Stimulated activated CD8-positive, alpha-beta memory T cell treated with anti-CD3 and anti-CD28 coated beads, Interleukin-12 subunit alpha, Interleukin-12 subunit beta, amount 100 ng/mL, for 24 hours (primary cell): Measurements from ENCODE around the gene ANKS1B.
"Not testable (repeated sequence)": the region's sequence is repeated elsewhere in the genome, so short reads cannot be mapped to it uniquely, and the experiment has no call there.

ENCODE experiments used
- DNase-seq: peaks from one replicate; pipeline ENCODE4 v3.0.0-alpha.2; 2020; ENCODE audit errors: extremely low read depth

ANKS1B gene

DNA sequence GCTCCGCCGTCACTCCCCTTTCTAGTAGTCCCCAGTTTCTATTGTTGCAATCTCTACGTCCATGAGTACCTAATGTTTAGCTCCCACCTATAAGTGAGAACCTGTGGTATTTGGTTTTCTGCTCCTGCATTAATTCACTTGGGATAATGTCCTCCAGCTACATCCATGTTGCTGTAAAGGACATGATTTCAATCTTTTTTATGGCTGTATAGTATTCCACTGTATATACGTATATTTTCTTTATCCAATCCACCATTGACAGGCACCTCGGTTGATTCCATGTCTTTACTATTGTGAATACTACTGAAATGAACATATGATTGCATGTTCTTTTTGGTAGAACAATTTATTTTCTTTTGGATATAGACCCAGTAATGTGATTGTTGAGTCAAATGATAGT lies 114.7 kb downstream of the ANKS1B start:
- no peak for DNase-seq

- no peak for DNase-seq
Measured at GRCh38 chr12:99861731-99862130, 123.0 kb downstream of the ANKS1B start.

- no peak for DNase-seq
Measured at GRCh38 chr12:99859126-99859525, 125.6 kb downstream of the ANKS1B start.

- no peak for DNase-seq
Measured at GRCh38 chr12:99852666-99853065, 132.1 kb downstream of the ANKS1B start.

DNA sequence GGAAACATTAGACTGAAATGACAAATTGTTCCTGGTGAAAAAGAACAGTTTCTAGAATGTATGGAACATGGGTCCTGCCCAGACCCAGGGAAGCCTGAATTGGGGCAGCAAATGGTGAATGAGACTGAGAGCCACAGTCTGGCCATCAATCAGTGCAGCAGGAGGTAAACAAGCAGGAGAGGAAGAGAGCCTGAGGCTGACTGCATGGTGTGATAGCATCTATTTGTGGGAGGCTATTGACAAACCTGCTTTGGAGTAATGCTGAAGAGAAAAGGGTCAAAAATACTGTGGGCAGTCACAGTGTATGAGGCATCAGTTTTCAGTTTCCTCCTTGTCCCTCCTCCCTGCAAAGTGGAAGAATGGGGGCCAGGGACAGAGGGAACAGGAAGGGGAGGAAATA lies 136.8 kb downstream of the ANKS1B start:
- no peak for DNase-seq

- no peak for DNase-seq
Measured at GRCh38 chr12:99834710-99835109, 150.0 kb downstream of the ANKS1B start.

- DNase-seq: no peak
Measured at GRCh38 chr12:99833397-99833796, 151.3 kb downstream of the ANKS1B start.

DNA sequence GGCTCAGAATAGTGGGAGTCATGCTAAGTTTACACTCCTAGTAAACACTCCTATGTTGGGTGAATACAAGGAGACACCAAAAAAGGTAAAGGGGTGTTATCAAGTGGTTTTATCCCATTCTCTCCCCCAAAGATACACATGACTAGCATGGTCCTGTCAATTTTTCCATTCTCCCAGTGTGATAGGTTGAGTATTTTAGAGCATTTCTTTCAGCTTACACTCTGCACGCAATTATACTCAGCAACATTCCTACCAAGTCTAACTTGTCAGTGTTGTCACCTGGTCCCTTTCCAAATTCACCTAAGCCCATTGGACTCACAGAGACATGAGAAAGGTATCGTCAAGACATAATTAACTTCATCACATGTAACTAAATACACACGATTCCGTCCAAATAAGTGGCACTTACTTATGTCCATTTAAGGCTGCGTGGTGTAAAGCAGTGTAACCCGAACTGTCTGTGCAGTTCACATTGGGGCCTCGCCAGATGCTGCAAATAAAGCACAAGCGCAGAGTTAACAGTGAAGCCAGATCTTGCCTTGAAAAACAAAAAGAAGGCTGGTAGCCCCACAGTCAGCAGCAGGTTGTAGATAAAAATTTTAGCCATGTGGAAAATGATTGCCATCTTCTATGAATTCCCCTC lies 159.7 kb downstream of the ANKS1B start:
- no peak for DNase-seq

- no peak for DNase-seq
Measured at GRCh38 chr12:99822273-99822672, 162.5 kb downstream of the ANKS1B start.

DNA sequence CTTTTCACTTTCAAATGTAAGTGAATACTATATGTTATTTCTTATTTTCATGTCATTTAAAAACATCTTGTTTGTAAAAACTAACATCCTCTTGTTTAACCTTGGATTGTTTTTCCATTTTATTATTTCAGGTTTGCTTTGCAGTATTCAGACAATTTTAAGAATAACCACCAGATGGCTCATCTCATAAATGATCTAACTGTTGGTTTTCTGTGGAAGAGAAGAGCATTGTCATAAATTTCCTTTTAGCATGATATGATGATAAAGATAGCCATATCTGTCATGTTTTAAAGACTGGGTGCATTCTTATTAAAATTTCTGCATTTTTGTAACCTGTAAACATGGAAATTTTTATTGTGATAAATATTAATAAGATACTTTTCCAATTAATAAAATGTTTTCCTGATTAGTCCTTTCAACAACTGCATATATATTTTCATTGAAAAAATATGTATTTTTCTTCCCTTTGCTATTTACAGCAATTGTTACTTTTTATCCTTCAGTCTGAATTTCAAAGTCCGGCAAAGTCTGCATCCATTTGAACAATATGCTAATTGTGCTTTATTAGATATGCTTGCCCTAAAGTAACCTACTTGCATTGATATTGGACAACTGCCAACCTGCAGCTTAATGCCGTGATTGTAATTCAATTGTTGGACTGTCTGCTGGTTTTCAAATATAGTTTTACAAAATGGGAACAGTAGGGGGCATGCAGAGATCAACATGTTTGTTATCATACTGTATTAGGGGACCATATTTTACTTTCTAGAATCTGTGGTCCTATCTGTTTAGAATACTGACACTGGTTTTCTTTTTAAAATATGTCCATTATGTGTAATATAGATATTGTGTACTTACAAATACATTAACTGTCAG lies 173.8 kb downstream of the ANKS1B start:
- DNase-seq: no peak

GRCh38 chr12:99809909-99810308 lies 174.8 kb downstream of the ANKS1B start:
- no peak for DNase-seq

GRCh38 chr12:99806304-99806703 lies 178.4 kb downstream of the ANKS1B start:
- DNase-seq: no peak

DNA sequence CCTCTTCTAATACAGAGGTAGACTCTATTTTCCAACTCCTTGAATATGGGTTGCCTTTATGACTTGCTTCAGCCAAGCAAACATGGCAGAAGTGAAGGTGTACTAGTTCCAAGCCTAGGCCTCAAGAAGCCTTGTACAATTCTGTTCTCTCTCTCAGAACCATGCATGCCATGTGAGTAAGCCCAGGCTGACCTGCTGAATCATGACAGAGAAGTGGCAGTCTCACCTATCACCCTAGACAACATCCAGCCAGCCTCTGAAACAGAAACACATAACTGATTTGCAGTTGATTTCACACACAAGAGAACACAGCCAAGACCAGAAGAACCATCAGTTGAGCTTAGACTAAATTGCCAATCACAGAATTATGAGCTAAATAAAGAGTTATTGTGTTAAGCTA lies 180.0 kb downstream of the ANKS1B start:
- no peak for DNase-seq

DNA sequence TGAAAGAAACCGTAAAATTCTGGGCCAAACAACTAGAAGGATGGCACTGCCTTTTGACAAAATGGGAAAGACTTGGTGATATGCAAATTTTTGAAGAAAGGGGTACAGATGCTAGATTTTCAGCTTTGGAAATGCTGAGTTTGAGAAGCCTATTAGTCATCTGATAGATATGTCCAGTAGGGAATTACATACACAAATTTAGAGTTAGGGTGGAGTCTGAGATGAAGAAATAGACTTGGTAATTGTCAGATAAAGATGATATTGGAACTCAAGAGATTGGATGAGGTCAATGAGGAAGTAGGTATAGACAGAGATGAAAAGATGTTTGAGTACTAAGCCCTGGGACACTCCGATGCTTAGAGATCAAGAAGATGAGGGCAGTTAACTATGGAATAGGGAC lies 184.1 kb downstream of the ANKS1B start:
- DNase-seq: no peak

GRCh38 chr12:99797931-99798330 lies 186.8 kb downstream of the ANKS1B start:
- not testable (repeated sequence) for DNase-seq

DNA sequence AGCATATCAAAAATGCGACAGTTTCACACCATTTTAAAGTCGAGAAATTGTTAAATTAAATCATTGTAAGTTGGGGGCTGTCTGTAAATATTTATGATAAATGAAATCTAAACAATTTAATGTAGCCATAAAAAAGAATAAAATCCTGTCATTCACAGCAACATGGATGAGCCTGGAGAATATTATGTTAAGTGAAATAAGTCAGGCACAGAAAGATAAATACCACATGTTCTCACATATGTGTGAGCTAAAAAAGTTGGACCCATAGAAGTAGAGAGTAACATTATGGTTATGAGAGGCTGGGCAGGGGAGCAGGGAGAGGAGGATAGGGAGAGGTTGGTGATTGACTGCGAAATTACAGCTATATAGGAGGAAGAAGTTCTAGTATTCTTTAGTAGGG lies 201.3 kb downstream of the ANKS1B start:
- DNase-seq: no peak

GRCh38 chr12:99772274-99772673 lies 212.5 kb downstream of the ANKS1B start:
- DNase-seq: no peak

DNA sequence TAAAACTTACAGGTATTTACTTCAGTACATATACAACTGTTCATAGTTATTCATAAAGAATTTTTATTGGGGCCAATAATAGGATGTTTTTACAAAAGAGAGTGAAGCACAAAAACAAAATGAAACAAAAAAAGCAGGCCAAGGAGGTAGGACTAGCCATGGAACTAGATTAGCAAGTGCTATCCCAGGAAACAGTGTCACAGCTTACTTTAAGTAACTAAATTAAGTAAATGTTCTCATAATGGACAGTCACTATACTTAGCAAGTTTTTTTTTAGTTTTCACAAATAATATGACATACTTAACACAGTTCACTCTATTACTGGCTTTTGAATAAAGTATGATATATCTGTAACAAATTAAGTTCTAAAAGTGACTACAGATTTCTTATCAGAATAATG lies 213.1 kb downstream of the ANKS1B start:
- DNase-seq: no peak

DNA sequence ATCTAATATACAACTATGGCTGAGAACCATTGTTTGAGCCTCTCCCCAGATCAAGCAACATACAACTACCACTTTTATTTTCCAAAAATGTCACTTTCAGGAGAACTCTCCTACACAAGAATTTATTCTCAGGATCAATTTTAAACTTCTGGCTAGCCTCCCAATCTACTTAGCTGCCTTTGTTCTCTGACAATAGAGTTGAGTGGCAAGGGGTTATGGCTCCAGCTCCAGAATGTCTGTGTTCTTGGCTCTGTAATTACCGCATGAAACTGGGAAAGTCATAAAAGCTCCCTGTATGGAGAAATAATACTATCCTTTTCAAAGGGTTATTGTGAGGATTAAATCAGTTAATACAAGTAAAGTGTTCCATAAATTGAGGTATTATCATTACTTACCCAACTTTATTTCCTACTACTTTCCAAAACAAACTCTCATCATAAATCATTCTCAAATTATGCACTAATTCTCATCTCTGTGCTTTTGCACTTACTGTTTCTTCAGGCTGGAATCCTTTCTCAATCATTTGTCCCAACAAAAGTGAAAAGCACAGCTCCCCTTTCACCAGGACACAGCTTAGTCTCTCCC lies 215.2 kb downstream of the ANKS1B start:
- DNase-seq: no peak

DNA sequence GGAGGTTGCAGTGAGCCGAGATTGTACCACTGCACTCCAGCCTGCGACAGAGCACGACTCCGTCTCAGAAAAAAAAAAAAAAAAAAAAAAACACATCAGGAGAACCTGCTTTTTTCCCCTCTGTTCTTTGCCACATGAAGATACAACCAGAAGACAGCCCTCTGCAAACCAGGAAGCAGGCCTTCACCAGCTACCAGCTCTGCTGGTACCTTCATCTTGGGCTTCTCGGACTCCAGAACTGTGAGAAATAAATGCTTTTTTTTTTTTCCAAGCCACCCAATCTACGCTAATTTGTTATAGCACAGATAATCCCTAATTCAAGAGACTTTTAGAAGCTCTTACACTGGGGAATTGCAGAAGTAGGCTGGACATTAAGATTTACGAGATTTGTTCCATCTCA lies 216.0 kb downstream of the ANKS1B start:
- no peak for DNase-seq

DNA sequence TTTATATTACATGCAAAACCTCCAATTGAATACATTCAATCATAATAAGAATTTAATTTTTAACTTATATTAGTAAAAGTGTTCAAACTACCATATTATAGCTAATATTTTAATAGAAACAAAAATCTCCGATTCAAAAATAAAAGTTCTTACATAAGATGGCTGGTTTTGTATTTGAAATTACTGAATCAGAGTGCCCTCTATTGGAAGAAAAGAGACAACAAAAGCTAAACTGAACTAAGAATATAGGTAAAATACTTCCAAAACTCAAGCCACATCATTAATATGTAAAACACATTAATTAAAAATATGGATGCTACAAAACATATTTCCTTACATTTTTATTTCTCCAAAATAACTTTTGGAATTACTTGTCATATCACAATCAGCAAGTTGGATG lies 216.9 kb downstream of the ANKS1B start:
- no peak for DNase-seq

DNA sequence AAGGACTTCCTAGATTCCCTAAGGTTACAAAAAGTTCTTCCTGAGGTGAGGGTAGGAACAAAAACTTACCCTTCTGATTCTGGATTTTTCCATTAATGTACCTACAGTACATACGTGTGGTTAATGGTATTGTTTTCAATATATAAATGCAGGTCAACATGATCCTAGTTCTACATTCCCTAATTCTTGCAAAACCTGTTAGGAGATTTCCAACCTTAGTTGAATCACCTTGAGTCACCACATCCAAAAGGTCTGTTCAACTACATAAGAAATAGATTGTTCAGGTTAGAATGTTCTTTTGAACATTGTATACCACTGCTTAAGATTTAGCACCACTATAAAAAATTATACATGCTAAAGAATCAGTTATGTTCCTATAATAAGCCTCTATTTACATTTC lies 218.3 kb downstream of the ANKS1B start:
- no peak for DNase-seq

GRCh38 chr12:99765469-99766114 lies 219.1 kb downstream of the ANKS1B start:
- DNase-seq: no peak
